H1 (cell line): Measurements from ENCODE around the gene EIF4E.

Source experiments
- CBX8 ChIP-seq: fragments of 300-800, 300-1000 bp; sonication (generic); IDR thresholded peaks from 2 replicates; pipeline ENCODE4 v1.7.1; 2016; ENCODE audit warnings: low read depth, low read length, borderline replicate concordance
- EP300 ChIP-seq, 2 experiments: IDR thresholded peaks; 1 replicate in 1 of 2; 2 replicates in 1 of 2; pipeline ENCODE4 v1.6.1; 2011 to 2012; ENCODE audit warnings: low read depth in 2 of 2, low read length in 2 of 2, mild to moderate bottlenecking in 2 of 2, borderline replicate concordance in 1 of 2, inconsistent platforms in 1 of 2, moderate library complexity in 1 of 2
- EZH2 ChIP-seq: fragments of 200-600 bp; sonication (generic); IDR thresholded peaks from 2 replicates; pipeline ENCODE4 v1.7.1; 2012; ENCODE audit warnings: low read depth, mild to moderate bottlenecking, moderate library complexity, low read length, inconsistent platforms; ENCODE audit not compliant: severe bottlenecking
- FOSL1 ChIP-seq: IDR thresholded peaks from 2 replicates; pipeline ENCODE4 v1.6.1; 2011; ENCODE audit warnings: mild to moderate bottlenecking, low read depth, low read length, moderate library complexity; ENCODE audit not compliant: insufficient read depth
- JUN ChIP-seq: IDR thresholded peaks from 2 replicates; pipeline ENCODE4 v1.6.1; 2011; ENCODE audit warnings: low read depth, mild to moderate bottlenecking, improper control_type of control experiment, low read length
- POLR2A ChIP-seq, 2 experiments: IDR thresholded peaks; 1 replicate in 1 of 2; 2 replicates in 1 of 2; pipeline ENCODE4 v1.6.1; 2011; ENCODE audit warnings: low read depth in 2 of 2, low read length in 2 of 2, mild to moderate bottlenecking in 2 of 2; ENCODE audit errors: control extremely low read depth in 1 of 2
- TCF12 ChIP-seq: IDR thresholded peaks from 2 replicates; pipeline ENCODE4 v1.6.1; 2011; ENCODE audit warnings: low read depth, mild to moderate bottlenecking, low read length
- TF ChIP-seq, protein P1 (sequence below), 3 experiments: IDR thresholded peaks; 1 replicate in 2 of 3; 2 replicates in 1 of 3; pipeline versions ENCODE4 v1.5.1 to v1.6.1; 2011; ENCODE audit warnings: low read length in 3 of 3, mild to moderate bottlenecking in 3 of 3, inconsistent platforms in 2 of 3, low read depth in 1 of 3, moderate library complexity in 1 of 3; ENCODE audit not compliant: insufficient read depth in 1 of 3; ENCODE audit errors: control extremely low read depth in 1 of 3
- TF ChIP-seq, protein P2 (sequence below): IDR thresholded peaks from 2 replicates; pipeline ENCODE4 v1.6.1; 2012; ENCODE audit warnings: inconsistent platforms

DNA sequence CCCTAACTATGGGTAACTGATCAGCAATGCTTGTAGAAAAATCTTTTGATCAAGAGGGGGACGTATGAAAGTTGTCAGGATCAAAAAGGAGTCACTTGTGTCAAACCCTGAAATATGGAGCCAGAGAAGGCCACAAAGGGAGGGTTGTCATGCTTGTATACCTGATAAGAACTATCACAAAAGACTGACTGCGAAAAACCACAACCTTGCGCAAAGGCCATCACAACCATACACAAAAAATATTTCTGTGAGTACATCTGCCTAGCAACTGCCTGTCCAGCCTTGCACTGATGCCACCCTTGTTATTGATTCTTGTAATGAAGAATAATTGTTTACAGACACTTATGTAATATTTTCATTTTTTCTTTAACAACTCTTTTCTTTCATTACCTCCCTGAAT lies 22.8 kb upstream of the EIF4E start:
- TF ChIP-seq TCF12 = no peak
- TF ChIP-seq EP300 (IDR thresholded peaks at IDR 0.05; ENCODE audit: borderline replicate concordance in 1 of 2, low read depth in 2 of 2, low read length in 2 of 2) = no peak
- TF ChIP-seq CBX8 = no peak
- TF ChIP-seq, protein P1, sequence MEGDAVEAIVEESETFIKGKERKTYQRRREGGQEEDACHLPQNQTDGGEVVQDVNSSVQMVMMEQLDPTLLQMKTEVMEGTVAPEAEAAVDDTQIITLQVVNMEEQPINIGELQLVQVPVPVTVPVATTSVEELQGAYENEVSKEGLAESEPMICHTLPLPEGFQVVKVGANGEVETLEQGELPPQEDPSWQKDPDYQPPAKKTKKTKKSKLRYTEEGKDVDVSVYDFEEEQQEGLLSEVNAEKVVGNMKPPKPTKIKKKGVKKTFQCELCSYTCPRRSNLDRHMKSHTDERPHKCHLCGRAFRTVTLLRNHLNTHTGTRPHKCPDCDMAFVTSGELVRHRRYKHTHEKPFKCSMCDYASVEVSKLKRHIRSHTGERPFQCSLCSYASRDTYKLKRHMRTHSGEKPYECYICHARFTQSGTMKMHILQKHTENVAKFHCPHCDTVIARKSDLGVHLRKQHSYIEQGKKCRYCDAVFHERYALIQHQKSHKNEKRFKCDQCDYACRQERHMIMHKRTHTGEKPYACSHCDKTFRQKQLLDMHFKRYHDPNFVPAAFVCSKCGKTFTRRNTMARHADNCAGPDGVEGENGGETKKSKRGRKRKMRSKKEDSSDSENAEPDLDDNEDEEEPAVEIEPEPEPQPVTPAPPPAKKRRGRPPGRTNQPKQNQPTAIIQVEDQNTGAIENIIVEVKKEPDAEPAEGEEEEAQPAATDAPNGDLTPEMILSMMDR (IDR thresholded peaks at IDR 0.05; ENCODE audit: control extremely low read depth in 1 of 3, insufficient read depth in 1 of 3, low read depth in 1 of 3, low read length in 3 of 3) = no peak
- no peak for TF ChIP-seq EZH2
- TF ChIP-seq, protein P2, sequence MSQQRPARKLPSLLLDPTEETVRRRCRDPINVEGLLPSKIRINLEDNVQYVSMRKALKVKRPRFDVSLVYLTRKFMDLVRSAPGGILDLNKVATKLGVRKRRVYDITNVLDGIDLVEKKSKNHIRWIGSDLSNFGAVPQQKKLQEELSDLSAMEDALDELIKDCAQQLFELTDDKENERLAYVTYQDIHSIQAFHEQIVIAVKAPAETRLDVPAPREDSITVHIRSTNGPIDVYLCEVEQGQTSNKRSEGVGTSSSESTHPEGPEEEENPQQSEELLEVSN = no peak
- no peak for TF ChIP-seq POLR2A (IDR thresholded peaks at IDR 0.05; ENCODE audit: control extremely low read depth in 1 of 2, low read depth in 2 of 2, low read length in 2 of 2)
- no peak for TF ChIP-seq FOSL1
- TF ChIP-seq JUN = no peak
